Natural killer cell treated with Interleukin-12 subunit alpha and Interleukin-12 subunit beta and Interleukin-15 and Interleukin-18, amount 100 ng/mL, for 72 hours (primary cell): ENCODE data around the gene SNED1. TPM values are rescaled to one million over a fixed set of nuclear protein-coding genes. Genes with fewer than 3 reads are reported as not detected.

Experiments used
- ATAC-seq, 2 donors: fragments of 150-1000 bp; cut with Tn5 transposase in 1 of 2; sonication (Bioruptor Pico), chemical (Tn5 transposase) in 1 of 2; 2 replicates each; pipeline ENCODE4 v1.10.0; 2021
- DNase-seq: peaks from one replicate; pipeline ENCODE4 v3.0.0; 2022; ENCODE audit warnings: low spot score
- H3K27ac Mint-ChIP-seq, 2 donors: 1 replicate in 1 of 2; 2 replicates in 1 of 2; pipeline ENCODE4 v1.8.0; 2022; ENCODE audit warnings: mixed read lengths in 2 of 2, mild to moderate bottlenecking in 1 of 2, moderate library complexity in 1 of 2
- H3K27me3 Mint-ChIP-seq, 2 donors: 1 replicate in 1 of 2; 2 replicates in 1 of 2; pipeline ENCODE4 v1.8.0; 2022; ENCODE audit warnings: mixed read lengths in 2 of 2
- H3K36me3 Mint-ChIP-seq: one replicate; pipeline ENCODE4 v1.8.0; 2022; ENCODE audit warnings: mixed read lengths
- H3K4me1 Mint-ChIP-seq, 2 donors: 1 replicate in 1 of 2; 2 replicates in 1 of 2; pipeline ENCODE4 v1.8.0; 2022; ENCODE audit warnings: low read depth in 2 of 2, mixed read lengths in 2 of 2, mild to moderate bottlenecking in 1 of 2
- H3K4me3 Mint-ChIP-seq: one replicate; pipeline ENCODE4 v1.8.0; 2022; ENCODE audit warnings: mixed read lengths
- H3K9me3 Mint-ChIP-seq: 2 replicates; pipeline ENCODE4 v1.8.0; 2022; ENCODE audit warnings: mixed read lengths
- total RNA-seq, 2 donors: library from RNA; stranded (reverse); gene quantifications; one replicate each; pipeline ENCODE4 v1.2.3, GENCODE V29; 2022

The SNED1 gene
- total RNA-seq, 2 donors from 2014 or later, result 0.14 TPM; not detected in 1

DNA sequence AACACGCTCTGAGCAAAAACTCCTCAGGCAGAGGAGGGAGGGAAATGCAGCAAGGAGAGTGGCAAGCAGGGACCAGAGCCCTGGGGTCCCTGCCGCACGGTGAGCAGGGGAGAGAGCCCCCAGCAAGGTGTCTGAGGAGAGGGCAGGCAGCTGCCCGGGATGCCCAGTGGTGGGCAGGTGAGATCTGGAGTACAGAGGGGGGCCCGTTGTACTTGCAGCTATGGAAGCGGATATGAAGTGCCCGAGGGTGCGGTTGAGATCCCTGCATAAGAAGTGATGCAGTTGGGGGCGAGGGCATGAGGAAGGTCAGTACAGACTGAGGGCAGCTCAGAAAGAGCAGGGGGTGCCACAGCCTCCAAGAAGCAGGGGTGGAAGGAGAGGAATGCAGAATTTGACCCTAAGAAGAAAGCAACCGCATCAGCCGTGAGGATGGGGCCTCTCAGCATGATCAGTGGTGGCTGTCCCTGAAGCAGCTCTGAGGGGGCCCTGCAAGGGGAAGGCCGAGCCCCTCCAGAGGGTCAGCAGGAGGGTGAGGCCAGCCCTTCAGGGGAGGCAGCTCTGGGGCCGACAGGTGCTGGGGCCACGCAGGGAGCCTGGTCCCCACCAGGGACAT, 74.2 kb downstream of the SNED1 start:
- ATAC-seq (no peak), DNase-seq (no peak)
- no peaks in the 10 kb centered on the region for H3K27me3 Mint-ChIP-seq
- no peaks in the 10 kb centered on the region for H3K9me3 Mint-ChIP-seq
- no peak overlapping the region for H3K4me3 Mint-ChIP-seq
- H3K27ac Mint-ChIP-seq, result no peak overlapping the region
- H3K4me1 Mint-ChIP-seq, result peaks cover 0 to 5% of the 10 kb centered on the region in 2 donors
- H3K36me3 Mint-ChIP-seq, result no peaks in the 10 kb centered on the region

GRCh38 chr2:241073166-241074064, 75.0 kb downstream of the SNED1 start:
- H3K27me3 Mint-ChIP-seq, result no peaks in the 10 kb centered on the region
- no peak overlapping the region for H3K27ac Mint-ChIP-seq
- H3K36me3 Mint-ChIP-seq, result no peaks in the 10 kb centered on the region
- DNase-seq (no peak), ATAC-seq (peak in 1 of 2 donors; percentile 34)
- no peaks in the 10 kb centered on the region for H3K9me3 Mint-ChIP-seq
- H3K4me3 Mint-ChIP-seq, result no peak overlapping the region
- H3K4me1 Mint-ChIP-seq, result peaks cover 0 to 5% of the 10 kb centered on the region in 2 donors

GRCh38 chr2:241074065-241074818, 75.8 kb downstream of the SNED1 start:
- ATAC-seq (no peak), DNase-seq (no peak)
- Mint-ChIP-seq H3K4me3 (no peak overlapping the region), H3K36me3 (no peaks in the 10 kb centered on the region), H3K27ac (no peak overlapping the region), H3K27me3 (no peaks in the 10 kb centered on the region), H3K4me1 (peaks cover 0 to 5% of the 10 kb centered on the region in 2 donors), H3K9me3 (no peaks in the 10 kb centered on the region)

DNA sequence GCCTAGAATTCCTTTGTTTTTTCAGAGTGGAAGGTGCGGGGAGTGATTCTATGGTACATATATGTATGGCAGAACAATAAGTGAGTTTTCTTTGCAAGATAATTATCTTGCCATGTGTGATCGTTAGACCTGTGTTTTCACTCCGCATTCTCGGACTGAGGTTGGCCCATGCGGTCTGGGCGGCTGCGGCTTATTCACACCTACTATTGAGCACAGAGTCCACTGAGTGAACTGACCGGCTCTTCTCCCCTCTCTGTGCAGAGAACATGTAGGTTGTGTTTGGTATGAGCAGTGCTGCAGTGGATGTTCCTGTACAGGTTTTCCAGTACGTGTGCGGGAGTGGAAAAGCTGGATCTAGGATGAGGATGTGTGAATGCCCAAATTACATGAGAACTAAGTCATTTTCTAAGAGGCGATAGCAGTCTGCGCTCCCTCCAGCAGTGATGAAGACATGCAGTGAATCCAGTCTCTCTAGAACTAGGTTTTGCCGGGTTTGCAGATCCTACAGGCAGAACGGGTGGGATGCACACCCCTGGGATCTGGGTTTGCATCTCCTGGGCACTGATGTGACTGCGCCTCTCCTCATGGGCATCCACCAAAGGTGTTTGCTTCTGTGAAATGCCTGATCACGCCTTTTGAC, 76.6 kb downstream of the SNED1 start:
- DNase-seq (no peak), ATAC-seq (no peak)
- Mint-ChIP-seq H3K27me3 (no peaks in the 10 kb centered on the region), H3K27ac (no peak overlapping the region), H3K4me1 (peaks cover 0 to 5% of the 10 kb centered on the region in 2 donors), H3K4me3 (no peak overlapping the region), H3K9me3 (no peaks in the 10 kb centered on the region), H3K36me3 (no peaks in the 10 kb centered on the region)

- H3K4me3 Mint-ChIP-seq, result no peak overlapping the region
- DNase-seq (no peak), ATAC-seq (peak in 1 of 2 donors; percentile 29)
- no peaks in the 10 kb centered on the region for H3K9me3 Mint-ChIP-seq
- no peaks in the 10 kb centered on the region for H3K27me3 Mint-ChIP-seq
- peaks cover 0 to 7% of the 10 kb centered on the region in 2 donors for H3K4me1 Mint-ChIP-seq
- H3K36me3 Mint-ChIP-seq, result peaks cover 8% of the 10 kb centered on the region
- H3K27ac Mint-ChIP-seq, result peak overlapping the region in 1 of 2 donors; percentile 23
Measured at GRCh38 chr2:241080405-241081189, 82.2 kb downstream of the SNED1 start.

GRCh38 chr2:241081190-241081642, 82.8 kb downstream of the SNED1 start:
- Mint-ChIP-seq H3K4me1 (peaks cover 0 to 7% of the 10 kb centered on the region in 2 donors), H3K27ac (peak overlapping the region in 1 of 2 donors; percentile 23), H3K9me3 (no peaks in the 10 kb centered on the region), H3K27me3 (no peaks in the 10 kb centered on the region), H3K4me3 (no peak overlapping the region), H3K36me3 (peaks cover 10% of the 10 kb centered on the region)
- DNase-seq (no peak), ATAC-seq (peak in 1 of 2 donors; percentile 41)

DNA sequence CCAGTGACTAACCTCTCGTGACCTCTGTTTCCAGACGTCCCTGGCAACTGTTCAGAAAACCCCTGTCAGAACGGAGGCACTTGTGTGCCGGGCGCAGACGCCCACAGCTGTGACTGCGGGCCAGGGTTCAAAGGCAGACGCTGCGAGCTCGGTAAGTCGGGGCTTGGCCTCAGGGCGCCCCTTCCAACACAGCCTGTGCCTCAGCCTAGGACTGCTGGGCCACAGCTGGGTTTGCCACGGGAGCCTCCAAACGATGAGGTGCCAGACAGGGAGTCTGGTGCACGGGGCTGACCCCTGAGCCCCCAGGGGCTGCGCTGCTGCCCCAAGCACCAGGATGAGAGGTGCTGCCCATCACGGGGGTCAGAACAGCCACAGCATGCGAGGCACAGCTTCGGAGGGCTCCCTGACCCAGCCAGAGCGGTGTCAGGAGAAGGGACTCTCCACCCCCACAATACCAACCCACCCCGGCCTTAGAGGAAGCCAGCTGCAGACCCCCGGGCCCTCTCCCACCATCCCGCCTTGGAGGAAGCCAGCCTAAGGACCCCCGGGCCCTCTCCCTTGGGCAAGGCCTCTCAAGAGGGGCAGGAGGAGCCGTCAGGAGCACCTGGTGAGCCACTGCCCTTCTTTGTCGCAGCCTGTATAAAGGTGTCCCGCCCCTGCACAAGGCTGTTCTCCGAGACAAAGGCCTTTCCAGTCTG, 83.4 kb downstream of the SNED1 start:
- no peak overlapping the region for H3K27ac Mint-ChIP-seq

GRCh38 chr2:241082341-241083090, 84.1 kb downstream of the SNED1 start:
- DNase-seq (no peak), ATAC-seq (peak in 1 of 2 donors; percentile 41)
- no peaks in the 10 kb centered on the region for H3K9me3 Mint-ChIP-seq
- peak overlapping the region in 1 of 2 donors; percentile 13 for H3K27ac Mint-ChIP-seq
- peaks cover 14% of the 10 kb centered on the region for H3K36me3 Mint-ChIP-seq
- H3K4me3 Mint-ChIP-seq, result no peak overlapping the region
- H3K27me3 Mint-ChIP-seq, result no peaks in the 10 kb centered on the region
- peaks cover 0 to 7% of the 10 kb centered on the region in 2 donors for H3K4me1 Mint-ChIP-seq

More for the DNA sequence above, 83.4 kb downstream of the SNED1 start:
- DNase-seq, result no peak
- Mint-ChIP-seq H3K4me3 (no peak overlapping the region), H3K4me1 (peaks cover 0 to 7% of the 10 kb centered on the region in 2 donors), H3K36me3 (peaks cover 14% of the 10 kb centered on the region), H3K9me3 (no peaks in the 10 kb centered on the region), H3K27me3 (no peaks in the 10 kb centered on the region)
- ATAC-seq, result no peak

DNA sequence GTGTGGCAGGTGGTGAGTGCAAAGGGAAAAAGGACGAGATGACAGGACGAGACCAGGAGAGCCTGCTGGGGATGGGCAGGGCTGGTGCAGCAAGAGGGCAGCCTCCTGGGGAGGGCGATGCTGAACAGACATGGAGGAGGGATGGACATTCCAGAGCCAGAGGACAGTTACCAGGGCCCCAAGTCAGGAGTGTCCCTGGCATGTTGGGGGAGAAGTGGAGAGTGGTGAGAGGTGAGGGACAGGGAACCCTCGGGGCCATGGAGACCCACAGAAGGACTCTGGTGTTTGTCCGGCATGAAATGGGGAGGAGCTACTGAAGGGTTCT, 84.6 kb downstream of the SNED1 start:
- Mint-ChIP-seq H3K27ac (peak overlapping the region in 1 of 2 donors; percentile 13), H3K4me1 (peaks cover 0 to 7% of the 10 kb centered on the region in 2 donors), H3K4me3 (no peak overlapping the region), H3K36me3 (peaks cover 14% of the 10 kb centered on the region), H3K27me3 (no peaks in the 10 kb centered on the region), H3K9me3 (no peaks in the 10 kb centered on the region)
- no peak for ATAC-seq
- DNase-seq, result no peak

- DNase-seq (no peak), ATAC-seq (no peak)
- Mint-ChIP-seq H3K9me3 (no peaks in the 10 kb centered on the region), H3K36me3 (peaks cover 14% of the 10 kb centered on the region), H3K27me3 (no peaks in the 10 kb centered on the region), H3K4me3 (no peak overlapping the region), H3K4me1 (peaks cover 0 to 7% of the 10 kb centered on the region in 2 donors), H3K27ac (no peak overlapping the region)
Measured at GRCh38 chr2:241084856-241085444, 86.5 kb downstream of the SNED1 start.

GRCh38 chr2:241087420-241088268, 89.2 kb downstream of the SNED1 start:
- Mint-ChIP-seq H3K4me3 (no peak overlapping the region), H3K36me3 (peaks cover 14% of the 10 kb centered on the region), H3K4me1 (peaks cover 0 to 7% of the 10 kb centered on the region in 2 donors), H3K27me3 (no peaks in the 10 kb centered on the region), H3K9me3 (no peaks in the 10 kb centered on the region), H3K27ac (no peak overlapping the region)
- no peak for DNase-seq
- no peak for ATAC-seq
